ENCODE measurements around the gene SYT5. TPM values are rescaled to one million over a fixed set of nuclear protein-coding genes. Genes with fewer than 3 reads are reported as not detected.
"Not testable (repeated sequence)": the region's sequence is repeated elsewhere in the genome, so short reads cannot be mapped to it uniquely, and the experiment has no call there.

Gene SYT5
- total and polyA plus RNA-seq, 9 donors, result 0.07 to 2.0 (median 0.08) TPM; not detected in 4

- Histone ChIP-seq H3K27ac (ENCODE audit: low read length) (no peak overlapping the region), H3K36me3 (ENCODE audit: control insufficient read depth, insufficient read depth, low read length) (no peaks in the 10 kb centered on the region), H3K9me3 (replicated peaks; ENCODE audit: control insufficient read depth, low read depth, low read length) (no peaks in the 10 kb centered on the region), H3K4me3 (ENCODE audit: low read length) (no peak overlapping the region), H3K4me1 (ENCODE audit: control insufficient read depth, insufficient read depth, low read length) (peaks cover 13% of the 10 kb centered on the region), H3K27me3 (ENCODE audit: control insufficient read depth, insufficient read depth, low read length) (peaks cover 59% of the 10 kb centered on the region)
- DNase-seq, result no peak
- 62% methylated on average over 14 of the region's 20 CpGs for WGBS (ENCODE audit: insufficient coverage)
Observed at GRCh38 chr19:55181740-55182139, 1.7 kb upstream of the SYT5 start.

GRCh38 chr19:55178781-55179599, 1.1 kb downstream of the SYT5 start:
- peak; percentile 65 for DNase-seq
- H3K9me3 ChIP-seq (replicated peaks; ENCODE audit: control insufficient read depth, low read depth, low read length), result no peaks in the 10 kb centered on the region
- 1% methylated on average over 44 of the region's 61 CpGs for WGBS (ENCODE audit: insufficient coverage)
- peak overlapping the region; percentile 17 for H3K4me3 ChIP-seq (ENCODE audit: low read length)
- H3K27me3 ChIP-seq (ENCODE audit: control insufficient read depth, insufficient read depth, low read length), result peaks cover 82% of the 10 kb centered on the region
- peaks cover 14% of the 10 kb centered on the region for H3K4me1 ChIP-seq (ENCODE audit: control insufficient read depth, insufficient read depth, low read length)
- no peaks in the 10 kb centered on the region for H3K36me3 ChIP-seq (ENCODE audit: control insufficient read depth, insufficient read depth, low read length)
- H3K27ac ChIP-seq (ENCODE audit: low read length), result no peak overlapping the region

- Histone ChIP-seq H3K27me3 (ENCODE audit: control insufficient read depth, insufficient read depth, low read length) (peaks cover 95% of the 10 kb centered on the region), H3K4me1 (ENCODE audit: control insufficient read depth, insufficient read depth, low read length) (peaks cover 19% of the 10 kb centered on the region), H3K9me3 (replicated peaks; ENCODE audit: control insufficient read depth, low read depth, low read length) (no peaks in the 10 kb centered on the region), H3K4me3 (ENCODE audit: low read length) (no peak overlapping the region), H3K27ac (ENCODE audit: low read length) (no peak overlapping the region), H3K36me3 (ENCODE audit: control insufficient read depth, insufficient read depth, low read length) (no peaks in the 10 kb centered on the region)
- no peak for DNase-seq
- 50% methylated on average over 2 of the region's 2 CpGs for WGBS (ENCODE audit: insufficient coverage)
Observed at GRCh38 chr19:55176076-55176475, 4.0 kb downstream of the SYT5 start.

- Histone ChIP-seq H3K36me3 (ENCODE audit: control insufficient read depth, insufficient read depth, low read length) (no peaks in the 10 kb centered on the region), H3K27me3 (ENCODE audit: control insufficient read depth, insufficient read depth, low read length) (peaks cover 92% of the 10 kb centered on the region), H3K27ac (ENCODE audit: low read length) (no peak overlapping the region), H3K9me3 (replicated peaks; ENCODE audit: control insufficient read depth, low read depth, low read length) (no peaks in the 10 kb centered on the region), H3K4me3 (ENCODE audit: low read length) (no peak overlapping the region), H3K4me1 (ENCODE audit: control insufficient read depth, insufficient read depth, low read length) (peaks cover 19% of the 10 kb centered on the region)
- WGBS (ENCODE audit: insufficient coverage), result 47% methylated on average over 34 of the region's 43 CpGs
- no peak for DNase-seq
Observed at GRCh38 chr19:55175117-55175867, 4.8 kb downstream of the SYT5 start.

- WGBS (ENCODE audit: insufficient coverage), result 47% methylated on average over 10 of the region's 21 CpGs
- Histone ChIP-seq H3K4me3 (ENCODE audit: low read length) (no peak overlapping the region), H3K27me3 (ENCODE audit: control insufficient read depth, insufficient read depth, low read length) (peaks cover 89% of the 10 kb centered on the region), H3K4me1 (ENCODE audit: control insufficient read depth, insufficient read depth, low read length) (peaks cover 15% of the 10 kb centered on the region), H3K36me3 (ENCODE audit: control insufficient read depth, insufficient read depth, low read length) (no peaks in the 10 kb centered on the region), H3K27ac (ENCODE audit: low read length) (no peak overlapping the region), H3K9me3 (replicated peaks; ENCODE audit: control insufficient read depth, low read depth, low read length) (no peaks in the 10 kb centered on the region)
- DNase-seq, result no peak
Observed at GRCh38 chr19:55174425-55175116, 5.5 kb downstream of the SYT5 start.

- Histone ChIP-seq H3K36me3 (ENCODE audit: control insufficient read depth, insufficient read depth, low read length) (no peaks in the 10 kb centered on the region), H3K4me1 (ENCODE audit: control insufficient read depth, insufficient read depth, low read length) (peaks cover 9% of the 10 kb centered on the region), H3K27me3 (ENCODE audit: control insufficient read depth, insufficient read depth, low read length) (peaks cover 87% of the 10 kb centered on the region), H3K27ac (ENCODE audit: low read length) (no peak overlapping the region), H3K9me3 (replicated peaks; ENCODE audit: control insufficient read depth, low read depth, low read length) (no peaks in the 10 kb centered on the region), H3K4me3 (ENCODE audit: low read length) (peak overlapping the region; percentile 8)
- WGBS (ENCODE audit: insufficient coverage), result 0% methylated on average over 24 of the region's 37 CpGs
- DNase-seq, result no peak
Observed at GRCh38 chr19:55173714-55174409, 6.2 kb downstream of the SYT5 start.

GRCh38 chr19:55173186-55173713, 6.8 kb downstream of the SYT5 start:
- H3K36me3 ChIP-seq (ENCODE audit: control insufficient read depth, insufficient read depth, low read length), result no peaks in the 10 kb centered on the region
- H3K27ac ChIP-seq (ENCODE audit: low read length), result no peak overlapping the region
- DNase-seq, result no peak
- 1% methylated on average over 27 of the region's 32 CpGs for WGBS (ENCODE audit: insufficient coverage)
- H3K9me3 ChIP-seq (replicated peaks; ENCODE audit: control insufficient read depth, low read depth, low read length), result no peaks in the 10 kb centered on the region
- peaks cover 82% of the 10 kb centered on the region for H3K27me3 ChIP-seq (ENCODE audit: control insufficient read depth, insufficient read depth, low read length)
- peaks cover 6% of the 10 kb centered on the region for H3K4me1 ChIP-seq (ENCODE audit: control insufficient read depth, insufficient read depth, low read length)
- no peak overlapping the region for H3K4me3 ChIP-seq (ENCODE audit: low read length)

GRCh38 chr19:55172741-55173140, 7.3 kb downstream of the SYT5 start:
- Histone ChIP-seq H3K27ac (ENCODE audit: low read length) (no peak overlapping the region), H3K4me1 (ENCODE audit: control insufficient read depth, insufficient read depth, low read length) (peaks cover 6% of the 10 kb centered on the region), H3K4me3 (ENCODE audit: low read length) (no peak overlapping the region), H3K27me3 (ENCODE audit: control insufficient read depth, insufficient read depth, low read length) (peaks cover 80% of the 10 kb centered on the region), H3K36me3 (ENCODE audit: control insufficient read depth, insufficient read depth, low read length) (no peaks in the 10 kb centered on the region), H3K9me3 (replicated peaks; ENCODE audit: control insufficient read depth, low read depth, low read length) (no peaks in the 10 kb centered on the region)
- DNase-seq, result no peak
- WGBS (ENCODE audit: insufficient coverage), result no CpG with 5 or more reads among the region's 12 CpGs

- not testable (repeated sequence) for H3K4me3 ChIP-seq (ENCODE audit: low read length); H3K4me1 ChIP-seq (ENCODE audit: control insufficient read depth, insufficient read depth, low read length); DNase-seq; H3K9me3 ChIP-seq (replicated peaks; ENCODE audit: control insufficient read depth, low read depth, low read length); H3K36me3 ChIP-seq (ENCODE audit: control insufficient read depth, insufficient read depth, low read length); H3K27ac ChIP-seq (ENCODE audit: low read length)
- H3K27me3 ChIP-seq (ENCODE audit: control insufficient read depth, insufficient read depth, low read length), result peaks cover 80% of the 10 kb centered on the region
- 49% methylated on average over 6 of the region's 9 CpGs for WGBS (ENCODE audit: insufficient coverage)
Observed at GRCh38 chr19:55172318-55172717, 7.8 kb downstream of the SYT5 start.

All from muscle of leg (tissue), 11 donors.